ENCODE data around the gene STX2.
"Not testable (repeated sequence)": the region's sequence is repeated elsewhere in the genome, so short reads cannot be mapped to it uniquely, and the experiment has no call there.

STX2 gene

DNA sequence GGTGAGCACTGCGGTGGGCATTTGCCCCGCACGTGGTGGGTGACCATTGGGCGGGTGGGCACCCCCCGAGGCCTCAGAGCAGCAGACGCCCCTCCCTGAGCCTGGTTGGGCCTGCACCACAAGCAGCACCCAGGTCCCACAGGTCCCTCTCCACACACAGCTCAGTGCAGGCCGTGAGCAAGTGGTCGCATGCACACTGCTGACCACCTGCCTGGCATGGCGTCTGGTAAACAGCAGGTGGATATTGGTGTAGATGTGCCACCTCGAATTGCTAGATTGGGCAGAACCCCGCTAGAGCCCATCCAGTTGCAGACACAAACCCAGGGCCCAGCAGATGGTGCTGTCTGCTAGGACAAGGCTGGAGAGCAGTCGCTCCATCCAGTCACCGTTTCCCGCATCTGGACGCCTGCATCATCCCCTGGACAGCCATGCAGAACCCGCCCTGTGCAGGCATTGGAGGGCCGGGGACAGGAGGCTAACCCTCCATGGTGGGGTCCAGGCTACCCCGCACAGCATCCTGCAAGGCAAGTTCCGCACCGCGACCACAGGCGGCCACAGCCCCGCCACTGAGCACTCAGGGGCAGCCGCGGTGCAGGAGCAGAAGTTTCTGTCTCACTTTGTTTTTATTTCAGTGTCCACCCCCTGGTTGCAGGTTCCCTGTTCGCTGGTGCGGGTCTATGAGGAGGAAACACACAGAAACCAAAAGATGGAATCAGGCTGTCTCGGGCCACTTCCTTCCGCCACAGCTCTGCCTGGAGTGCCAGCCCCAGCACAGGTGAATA, 77.3 kb downstream of the STX2 start:
- peak overlapping the region; percentile 36 for H3K4me3 Mint-ChIP-seq
- H3K27ac Mint-ChIP-seq: no peak overlapping the region
- no peaks in the 10 kb centered on the region for H3K36me3 Mint-ChIP-seq (ENCODE audit: low read depth)
- no peaks in the 10 kb centered on the region for H3K4me1 Mint-ChIP-seq (ENCODE audit: low read depth)
- peaks cover 16% of the 10 kb centered on the region for H3K27me3 Mint-ChIP-seq
- no peaks in the 10 kb centered on the region for H3K9me3 Mint-ChIP-seq

DNA sequence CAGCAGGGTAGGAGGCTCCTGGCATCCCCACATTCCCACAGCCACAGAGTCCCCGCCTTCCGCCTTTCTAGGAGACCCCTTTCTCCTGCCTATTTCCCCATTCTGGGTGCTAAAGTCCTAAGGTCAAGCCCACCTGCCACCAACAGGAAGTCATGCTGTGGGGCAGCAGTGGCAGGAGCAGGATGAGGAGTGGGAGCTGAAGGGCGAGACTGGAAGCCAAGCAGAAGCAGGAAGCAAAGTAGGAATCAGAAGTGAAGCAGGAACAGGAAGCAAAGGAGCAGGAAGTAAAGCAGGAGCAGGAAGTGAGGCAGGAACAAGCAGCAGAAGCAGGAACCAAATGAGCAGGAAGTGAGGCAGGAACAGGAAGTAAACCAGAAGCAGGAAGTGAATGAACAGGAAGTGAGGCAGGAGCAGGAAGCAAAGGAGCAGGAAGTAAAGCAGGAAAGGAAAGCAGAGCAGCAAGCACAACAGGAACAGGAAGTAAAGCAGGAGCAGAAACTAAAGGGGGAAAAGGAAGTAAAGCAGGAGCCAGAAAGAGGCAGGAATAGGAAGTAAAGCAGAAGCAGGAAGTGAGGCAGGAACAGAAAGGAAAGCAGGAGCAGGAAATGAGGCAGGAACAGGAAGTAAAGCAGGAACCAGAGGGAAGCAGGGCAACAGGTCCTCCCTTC, 84.7 kb downstream of the STX2 start:
- Mint-ChIP-seq H3K4me3 (no peak overlapping the region), H3K4me1 (ENCODE audit: low read depth) (peaks cover 6% of the 10 kb centered on the region)

DNA sequence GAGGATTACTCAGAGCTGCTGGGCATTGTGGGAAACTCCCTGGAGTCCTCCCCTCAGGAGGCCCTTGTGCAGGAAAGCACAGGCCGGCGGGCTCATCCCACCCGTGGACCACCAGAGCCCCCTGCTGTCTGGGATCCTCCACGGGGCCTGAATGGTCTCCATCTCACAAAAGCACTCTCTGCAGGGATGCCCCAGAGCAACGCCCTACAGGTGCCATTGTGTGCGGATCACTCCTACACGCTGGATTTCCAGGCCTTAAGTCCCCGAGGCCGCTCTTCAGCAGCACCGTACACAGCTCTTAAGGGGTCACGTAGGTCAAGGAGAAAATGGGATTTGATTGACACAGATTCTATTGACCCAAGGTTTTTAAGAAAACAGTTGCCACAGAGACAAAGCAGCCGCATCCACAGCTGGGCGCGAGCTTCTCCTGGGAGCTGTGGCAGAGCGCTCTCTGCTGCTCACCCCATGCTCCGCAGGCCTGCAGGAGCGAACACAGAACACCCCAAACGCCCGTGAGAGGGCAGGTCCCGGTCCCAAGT, 86.3 kb downstream of the STX2 start:
- peaks cover 12% of the 10 kb centered on the region for H3K4me1 Mint-ChIP-seq (ENCODE audit: low read depth)
- no peak overlapping the region for H3K4me3 Mint-ChIP-seq
- no peak overlapping the region for H3K27ac Mint-ChIP-seq
- no peaks in the 10 kb centered on the region for H3K27me3 Mint-ChIP-seq
- H3K36me3 Mint-ChIP-seq (ENCODE audit: low read depth): peaks cover 7% of the 10 kb centered on the region
- peaks cover 6% of the 10 kb centered on the region for H3K9me3 Mint-ChIP-seq

More for the DNA sequence above, 84.7 kb downstream of the STX2 start:
- peak overlapping the region; percentile 81 for H3K27ac Mint-ChIP-seq
- H3K36me3 Mint-ChIP-seq (ENCODE audit: low read depth): peaks cover 7% of the 10 kb centered on the region
- peaks cover 6% of the 10 kb centered on the region for H3K9me3 Mint-ChIP-seq
- H3K27me3 Mint-ChIP-seq: no peaks in the 10 kb centered on the region

DNA sequence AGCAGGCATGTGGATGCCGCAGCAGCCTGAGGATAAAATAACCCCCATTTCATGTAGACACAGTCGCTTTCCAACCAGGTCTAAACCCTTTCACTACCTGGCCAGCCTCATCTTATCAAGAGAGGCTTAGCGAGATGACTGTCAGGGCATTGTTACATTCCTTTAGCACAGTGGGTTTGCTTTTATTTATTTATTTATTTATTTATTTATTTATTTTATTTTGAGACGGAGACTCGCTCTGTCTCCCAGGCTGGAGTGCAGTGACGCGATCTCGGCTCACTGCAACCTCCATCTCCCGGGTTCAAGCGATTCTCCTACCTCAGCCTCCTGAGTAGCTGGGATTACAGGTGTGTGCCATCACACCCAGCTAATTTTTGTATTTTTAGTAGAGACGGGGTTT, 87.0 kb downstream of the STX2 start:
- not testable (repeated sequence) for H3K27ac Mint-ChIP-seq; H3K9me3 Mint-ChIP-seq; H3K27me3 Mint-ChIP-seq; H3K4me3 Mint-ChIP-seq; H3K36me3 Mint-ChIP-seq (ENCODE audit: low read depth)
- peaks cover 13% of the 10 kb centered on the region for H3K4me1 Mint-ChIP-seq (ENCODE audit: low read depth)

DNA sequence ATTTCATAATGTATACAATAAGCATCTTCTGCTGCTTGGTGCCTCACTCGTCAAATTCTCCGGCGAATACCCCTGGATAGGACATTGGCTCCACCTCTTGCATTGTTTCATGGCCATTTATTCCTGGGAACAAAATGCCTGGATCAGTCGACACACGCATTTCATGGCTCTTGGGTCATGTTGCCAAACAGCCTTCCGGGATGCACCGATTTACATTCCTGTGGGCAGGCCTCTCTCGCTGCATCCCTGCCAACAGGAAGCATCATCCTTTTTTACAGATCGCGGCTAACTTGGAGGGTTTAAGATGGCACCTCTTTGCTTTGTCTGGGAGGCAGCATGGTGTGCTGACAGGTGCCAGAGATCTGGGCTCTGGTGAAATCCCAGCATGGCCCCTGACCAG, 90.3 kb downstream of the STX2 start:
- Mint-ChIP-seq H3K27ac (no peak overlapping the region), H3K4me1 (ENCODE audit: low read depth) (peaks cover 7% of the 10 kb centered on the region), H3K27me3 (peaks cover 8% of the 10 kb centered on the region), H3K9me3 (no peaks in the 10 kb centered on the region), H3K4me3 (no peak overlapping the region), H3K36me3 (ENCODE audit: low read depth) (no peaks in the 10 kb centered on the region)

DNA sequence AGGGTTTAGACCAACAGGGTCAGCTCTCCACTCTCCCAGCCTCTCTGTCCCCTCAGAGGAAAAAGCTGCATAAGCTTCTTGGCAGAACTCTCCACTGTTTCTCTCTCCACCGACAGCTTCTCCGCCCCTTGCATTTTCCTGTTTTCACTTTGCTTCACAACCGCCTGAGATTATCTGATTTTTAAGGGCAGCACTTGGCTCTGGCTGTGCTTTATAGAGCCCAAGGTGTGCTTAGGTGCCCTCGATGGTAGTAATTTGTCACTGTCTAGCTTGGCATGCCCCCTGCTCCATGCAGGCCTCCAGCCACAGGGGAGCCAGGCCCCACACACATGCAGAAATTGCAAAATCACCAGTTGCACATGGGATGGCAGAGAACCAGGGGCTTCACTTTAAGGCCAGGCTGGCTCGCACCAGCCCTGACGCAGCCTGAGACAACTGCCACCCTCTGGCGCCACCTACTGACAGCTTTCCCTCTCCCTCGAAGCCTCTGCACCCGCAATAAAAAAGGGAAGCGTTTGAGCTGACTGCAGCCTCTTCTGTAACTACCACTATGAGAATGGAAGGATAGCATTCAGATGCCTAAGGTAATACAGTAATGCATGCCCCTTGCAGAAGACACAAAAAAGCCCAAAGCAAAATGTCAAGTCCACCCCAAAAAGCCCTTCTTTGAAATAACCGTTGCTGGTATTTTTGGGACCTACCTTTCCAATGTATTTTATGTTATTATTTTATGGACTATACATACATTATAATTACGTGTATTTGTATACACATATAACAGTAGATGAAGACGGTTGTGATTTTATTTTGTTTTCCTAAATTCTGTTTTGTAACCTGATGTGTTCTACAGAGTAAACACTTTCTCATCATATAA, 90.9 kb downstream of the STX2 start:
- Mint-ChIP-seq H3K27me3 (peaks cover 8% of the 10 kb centered on the region), H3K4me3 (no peak overlapping the region), H3K36me3 (ENCODE audit: low read depth) (no peaks in the 10 kb centered on the region), H3K27ac (no peak overlapping the region), H3K4me1 (ENCODE audit: low read depth) (peaks cover 7% of the 10 kb centered on the region), H3K9me3 (no peaks in the 10 kb centered on the region)

DNA sequence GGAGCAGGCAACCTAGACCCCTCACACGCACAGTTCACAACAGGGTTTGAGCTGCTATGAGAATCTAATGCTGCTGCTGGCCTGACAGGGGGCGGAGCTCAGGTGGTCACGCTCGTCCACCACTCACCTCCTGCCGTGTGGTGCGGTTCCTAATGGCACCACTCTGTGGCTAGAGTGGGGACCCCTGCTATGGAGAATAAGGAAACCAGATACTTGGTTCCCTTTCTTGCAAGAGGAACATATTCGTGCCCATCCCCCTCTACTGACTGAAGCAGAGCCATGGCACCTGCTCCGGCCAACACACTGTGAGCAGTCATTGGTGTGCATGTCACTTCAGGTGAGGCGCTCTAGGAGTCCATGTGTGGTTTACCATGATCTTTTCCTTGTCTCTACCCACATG, 92.5 kb downstream of the STX2 start:
- no peak overlapping the region for H3K27ac Mint-ChIP-seq
- peaks cover 7% of the 10 kb centered on the region for H3K4me1 Mint-ChIP-seq (ENCODE audit: low read depth)
- no peaks in the 10 kb centered on the region for H3K36me3 Mint-ChIP-seq (ENCODE audit: low read depth)
- peaks cover 8% of the 10 kb centered on the region for H3K27me3 Mint-ChIP-seq
- H3K9me3 Mint-ChIP-seq: no peaks in the 10 kb centered on the region
- H3K4me3 Mint-ChIP-seq: no peak overlapping the region

DNA sequence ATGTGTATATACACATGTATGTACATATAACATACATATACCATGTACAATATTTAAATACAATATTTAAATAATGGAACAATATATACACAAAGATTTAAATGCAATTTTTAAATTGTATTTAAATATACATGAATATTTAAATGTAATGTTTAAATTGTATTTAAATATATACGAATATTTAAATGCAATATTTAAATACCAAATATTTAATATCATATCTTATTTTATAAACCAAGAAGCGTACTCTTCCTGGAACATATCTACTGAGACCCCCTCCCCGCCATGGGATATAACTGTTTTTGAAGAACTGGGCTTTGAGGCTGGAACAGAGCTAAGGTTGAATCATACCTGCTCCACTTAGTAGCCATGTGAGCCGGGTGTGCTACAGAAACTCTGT, 93.1 kb downstream of the STX2 start:
- no peaks in the 10 kb centered on the region for H3K9me3 Mint-ChIP-seq
- H3K4me3 Mint-ChIP-seq: no peak overlapping the region
- H3K27me3 Mint-ChIP-seq: peaks cover 9% of the 10 kb centered on the region
- no peak overlapping the region for H3K27ac Mint-ChIP-seq
- no peaks in the 10 kb centered on the region for H3K36me3 Mint-ChIP-seq (ENCODE audit: low read depth)
- H3K4me1 Mint-ChIP-seq (ENCODE audit: low read depth): peaks cover 7% of the 10 kb centered on the region

DNA sequence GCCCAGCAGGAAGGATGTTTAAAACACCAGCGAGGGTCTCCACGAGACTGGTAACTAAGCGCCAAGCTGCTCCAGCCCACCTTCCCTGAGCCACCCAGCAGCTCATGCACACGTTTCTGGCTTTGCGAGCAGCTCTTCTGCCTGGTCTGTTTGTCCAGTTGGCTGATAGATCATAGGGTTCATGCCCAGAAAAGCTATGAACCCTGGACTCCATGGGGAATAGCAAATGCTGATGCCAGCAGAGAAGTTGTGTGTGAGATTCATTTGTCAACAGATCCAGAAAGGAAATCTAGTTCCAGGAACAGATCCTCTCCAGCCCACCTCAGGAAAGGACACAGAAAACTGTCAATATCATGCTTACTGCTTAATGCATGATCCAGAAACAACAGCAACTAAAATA, 94.8 kb downstream of the STX2 start:
- Mint-ChIP-seq H3K36me3 (ENCODE audit: low read depth) (no peaks in the 10 kb centered on the region), H3K4me3 (no peak overlapping the region), H3K27ac (no peak overlapping the region)

DNA sequence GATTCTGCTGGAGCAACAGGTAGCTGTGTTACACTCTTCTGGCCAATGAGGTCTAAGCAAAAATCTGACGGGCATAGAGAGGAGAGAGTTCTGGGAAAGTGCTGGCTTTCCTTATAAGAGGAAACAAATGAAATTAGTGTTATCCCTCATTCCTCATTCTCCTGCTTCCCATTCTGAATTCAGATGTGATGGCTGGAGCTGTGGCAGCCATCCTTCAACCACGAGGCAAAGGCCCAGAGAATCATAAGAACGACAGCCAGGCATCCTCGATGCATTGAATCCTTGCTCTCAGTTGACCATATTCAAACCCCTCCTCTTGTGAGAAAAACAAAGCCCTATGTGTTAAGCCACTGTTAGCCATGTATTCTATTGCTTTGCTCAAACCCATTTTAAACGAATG, 95.4 kb downstream of the STX2 start:
- Mint-ChIP-seq H3K4me1 (ENCODE audit: low read depth) (peaks cover 7% of the 10 kb centered on the region), H3K9me3 (peaks cover 5% of the 10 kb centered on the region), H3K36me3 (ENCODE audit: low read depth) (no peaks in the 10 kb centered on the region), H3K27me3 (peaks cover 19% of the 10 kb centered on the region), H3K27ac (no peak overlapping the region), H3K4me3 (no peak overlapping the region)

More for the DNA sequence above, 94.8 kb downstream of the STX2 start:
- Mint-ChIP-seq H3K27me3 (peaks cover 19% of the 10 kb centered on the region), H3K4me1 (ENCODE audit: low read depth) (peaks cover 7% of the 10 kb centered on the region), H3K9me3 (peaks cover 5% of the 10 kb centered on the region)

DNA sequence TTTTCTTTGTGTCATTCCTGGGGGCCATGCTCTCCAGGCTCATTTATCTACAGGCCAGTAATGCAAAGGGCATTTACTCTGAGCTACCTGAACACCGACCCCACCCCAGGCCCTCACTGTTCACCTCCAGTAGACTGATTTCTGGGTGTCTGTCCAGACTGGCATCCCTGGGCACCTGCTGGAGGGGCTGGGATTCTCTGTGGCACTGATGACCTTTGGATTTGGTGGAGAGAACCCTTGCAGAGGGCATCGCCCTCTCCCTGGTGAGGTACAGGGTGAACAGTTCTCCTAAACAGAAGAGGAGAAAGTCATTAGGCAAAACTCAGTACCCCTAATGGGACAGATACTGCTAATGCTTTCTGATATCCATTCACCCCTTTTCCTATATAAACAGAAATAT, 95.9 kb downstream of the STX2 start:
- no peaks in the 10 kb centered on the region for H3K36me3 Mint-ChIP-seq (ENCODE audit: low read depth)
- peaks cover 19% of the 10 kb centered on the region for H3K27me3 Mint-ChIP-seq
- no peak overlapping the region for H3K4me3 Mint-ChIP-seq
- H3K4me1 Mint-ChIP-seq (ENCODE audit: low read depth): peaks cover 5% of the 10 kb centered on the region
- H3K27ac Mint-ChIP-seq: no peak overlapping the region
- peaks cover 5% of the 10 kb centered on the region for H3K9me3 Mint-ChIP-seq

DNA sequence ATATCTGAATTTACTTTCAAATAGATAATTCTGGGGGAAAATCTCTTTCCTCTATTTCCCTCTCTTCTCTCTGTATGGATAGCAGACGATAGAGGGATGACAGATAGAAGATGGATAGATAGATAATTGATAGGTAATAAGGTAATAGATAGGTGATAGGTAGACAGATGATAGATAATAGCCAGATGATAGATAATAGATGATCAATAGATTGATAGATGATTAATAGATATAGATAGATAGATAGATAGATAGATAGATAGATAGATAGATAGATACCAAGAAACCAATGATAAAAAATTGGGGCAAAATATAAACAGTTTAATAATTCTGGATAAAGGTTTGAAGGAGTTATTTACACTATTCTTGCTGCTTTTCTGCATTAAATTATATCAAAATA, 96.3 kb downstream of the STX2 start:
- Mint-ChIP-seq H3K27ac (no peak overlapping the region), H3K9me3 (peaks cover 5% of the 10 kb centered on the region), H3K36me3 (ENCODE audit: low read depth) (no peaks in the 10 kb centered on the region), H3K27me3 (peaks cover 21% of the 10 kb centered on the region), H3K4me1 (ENCODE audit: low read depth) (peaks cover under 1% of the 10 kb centered on the region), H3K4me3 (no peak overlapping the region)

DNA sequence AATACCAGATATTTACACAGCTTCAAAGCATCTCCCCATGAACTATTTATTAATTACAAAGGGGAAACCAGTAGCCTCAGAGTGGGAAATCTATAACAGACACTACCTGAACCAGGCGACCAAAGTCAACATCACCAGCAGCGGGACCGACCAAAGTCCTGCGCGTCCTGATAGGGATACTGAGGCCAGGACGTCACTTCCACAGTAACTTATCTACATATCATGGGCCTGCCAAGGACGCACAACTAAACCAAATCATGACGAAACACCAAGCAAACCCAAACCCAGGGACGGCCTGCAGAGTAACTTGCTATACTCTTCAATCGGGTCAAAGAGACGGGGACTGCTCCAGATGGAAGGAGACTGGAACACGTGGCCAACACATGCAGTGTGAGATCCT, 96.9 kb downstream of the STX2 start:
- no peaks in the 10 kb centered on the region for H3K36me3 Mint-ChIP-seq (ENCODE audit: low read depth)
- no peaks in the 10 kb centered on the region for H3K4me1 Mint-ChIP-seq (ENCODE audit: low read depth)
- H3K4me3 Mint-ChIP-seq: no peak overlapping the region
- H3K9me3 Mint-ChIP-seq: peaks cover 5% of the 10 kb centered on the region
- peaks cover 25% of the 10 kb centered on the region for H3K27me3 Mint-ChIP-seq
- no peak overlapping the region for H3K27ac Mint-ChIP-seq

All from stimulated activated naive CD8-positive, alpha-beta T cell treated with anti-CD3 and anti-CD28 coated beads, Interleukin-15, Interleukin-2, amounts not matched to agents 100 ng/mL and 50 ng/mL, for 24 hours (primary cell).